NCI-H2081 (cell line): Measurements from ENCODE around the gene USP25.
"Not testable (repeated sequence)": the region's sequence is repeated elsewhere in the genome, so short reads cannot be mapped to it uniquely, and the experiment has no call there.

Experiments
- DNase-seq, 2 experiments: peaks; one replicate each; lab custom pipeline; 2025; lab: John Stamatoyannopoulos, UW

USP25 gene

GRCh38 chr21:15731243-15731613, 1.4 kb downstream of the USP25 start:
- DNase-seq = no peak

GRCh38 chr21:15732290-15732995, 2.7 kb downstream of the USP25 start:
- peak; percentile 8 to 13 for DNase-seq

GRCh38 chr21:15732996-15733329, 3.2 kb downstream of the USP25 start:
- no peak for DNase-seq

- no peak for DNase-seq
Observed at GRCh38 chr21:15735409-15735808, 5.6 kb downstream of the USP25 start.

- DNase-seq = not testable (repeated sequence)
Observed at GRCh38 chr21:15735931-15736330, 6.1 kb downstream of the USP25 start.

- not testable (repeated sequence) for DNase-seq
Observed at GRCh38 chr21:15738779-15739178, 9.0 kb downstream of the USP25 start.

- no peak for DNase-seq
Observed at GRCh38 chr21:15740383-15740782, 10.6 kb downstream of the USP25 start.

GRCh38 chr21:15741510-15741909, 11.7 kb downstream of the USP25 start:
- DNase-seq = no peak

GRCh38 chr21:15742052-15742670, 12.4 kb downstream of the USP25 start:
- no peak for DNase-seq

- no peak for DNase-seq
Observed at GRCh38 chr21:15742694-15743093, 12.9 kb downstream of the USP25 start.

- no peak for DNase-seq
Observed at GRCh38 chr21:15743593-15743992, 13.8 kb downstream of the USP25 start.

GRCh38 chr21:15744926-15745325, 15.1 kb downstream of the USP25 start:
- DNase-seq = no peak

GRCh38 chr21:15748586-15748985, 18.8 kb downstream of the USP25 start:
- DNase-seq = no peak

- DNase-seq = peak in 1 of 2 experiments; percentile 35
Observed at GRCh38 chr21:15749082-15749860, 19.5 kb downstream of the USP25 start.

- DNase-seq = no peak
Observed at GRCh38 chr21:15749861-15750159, 20.0 kb downstream of the USP25 start.

GRCh38 chr21:15751037-15751436, 21.3 kb downstream of the USP25 start:
- no peak for DNase-seq

GRCh38 chr21:15751546-15751945, 21.8 kb downstream of the USP25 start:
- DNase-seq = no peak

GRCh38 chr21:15752763-15753407, 23.1 kb downstream of the USP25 start:
- DNase-seq = no peak

GRCh38 chr21:15753741-15754140, 24.0 kb downstream of the USP25 start:
- no peak for DNase-seq

- DNase-seq = no peak
Observed at GRCh38 chr21:15754640-15755039, 24.9 kb downstream of the USP25 start.

- no peak for DNase-seq
Observed at GRCh38 chr21:15755125-15755524, 25.3 kb downstream of the USP25 start.

GRCh38 chr21:15759469-15759868, 29.7 kb downstream of the USP25 start:
- no peak for DNase-seq
